Fibroblast of the aortic adventitia (primary cell): ENCODE results near the gene FNBP1L. TPM values are rescaled to one million over a fixed set of nuclear protein-coding genes. Genes with fewer than 3 reads are reported as not detected.

Source experiments
- DNase-seq: peaks from one replicate; pipeline ENCODE4 v3.0.0-alpha.2; 2010; ENCODE audit warnings: low read depth
- H3K4me3 ChIP-seq: 2 replicates; pipeline ENCODE4 v1.5.1; 2011; ENCODE audit warnings: low read depth, mild to moderate bottlenecking, control low read depth, low read length, moderate library complexity
- total RNA-seq: library from RNA; depleted of rRNA; stranded (reverse); fragments of >200 nt; gene quantifications from 2 replicates; pipeline ENCODE4 v1.2.3, GENCODE V29; 2012; ENCODE audit warnings: low replicate concordance
- TF ChIP-seq, protein P1 (sequence below): IDR thresholded peaks from 2 replicates; pipeline ENCODE4 v1.5.1; 2011; ENCODE audit warnings: mild to moderate bottlenecking, low read length, control low read depth, inconsistent platforms; ENCODE audit not compliant: insufficient read depth

FNBP1L gene
- total RNA-seq, 1 donor: 15.0 TPM

DNA sequence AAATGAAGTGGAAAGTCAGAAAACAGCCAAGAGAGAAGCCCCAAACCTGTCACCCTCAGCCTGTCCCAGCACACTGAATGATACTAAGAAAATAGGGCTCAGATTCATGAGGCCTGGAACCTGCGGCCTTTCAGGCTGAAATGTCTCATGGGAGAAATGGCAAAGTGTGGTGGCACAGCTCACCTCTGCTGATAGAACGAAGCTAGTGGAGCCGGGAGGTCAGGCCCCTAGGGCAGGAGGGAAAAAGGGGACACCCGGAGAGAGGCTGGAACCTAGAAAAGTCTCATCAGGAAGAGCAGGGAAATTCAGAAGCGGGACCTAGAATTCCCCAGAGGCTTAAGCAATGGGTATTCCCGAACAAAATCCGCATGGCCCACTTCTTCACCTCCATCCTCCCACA is 126.6 kb downstream of the FNBP1L start:
- TF ChIP-seq, protein P1, sequence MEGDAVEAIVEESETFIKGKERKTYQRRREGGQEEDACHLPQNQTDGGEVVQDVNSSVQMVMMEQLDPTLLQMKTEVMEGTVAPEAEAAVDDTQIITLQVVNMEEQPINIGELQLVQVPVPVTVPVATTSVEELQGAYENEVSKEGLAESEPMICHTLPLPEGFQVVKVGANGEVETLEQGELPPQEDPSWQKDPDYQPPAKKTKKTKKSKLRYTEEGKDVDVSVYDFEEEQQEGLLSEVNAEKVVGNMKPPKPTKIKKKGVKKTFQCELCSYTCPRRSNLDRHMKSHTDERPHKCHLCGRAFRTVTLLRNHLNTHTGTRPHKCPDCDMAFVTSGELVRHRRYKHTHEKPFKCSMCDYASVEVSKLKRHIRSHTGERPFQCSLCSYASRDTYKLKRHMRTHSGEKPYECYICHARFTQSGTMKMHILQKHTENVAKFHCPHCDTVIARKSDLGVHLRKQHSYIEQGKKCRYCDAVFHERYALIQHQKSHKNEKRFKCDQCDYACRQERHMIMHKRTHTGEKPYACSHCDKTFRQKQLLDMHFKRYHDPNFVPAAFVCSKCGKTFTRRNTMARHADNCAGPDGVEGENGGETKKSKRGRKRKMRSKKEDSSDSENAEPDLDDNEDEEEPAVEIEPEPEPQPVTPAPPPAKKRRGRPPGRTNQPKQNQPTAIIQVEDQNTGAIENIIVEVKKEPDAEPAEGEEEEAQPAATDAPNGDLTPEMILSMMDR: no peak
- H3K4me3 ChIP-seq: no peak overlapping the region

DNA sequence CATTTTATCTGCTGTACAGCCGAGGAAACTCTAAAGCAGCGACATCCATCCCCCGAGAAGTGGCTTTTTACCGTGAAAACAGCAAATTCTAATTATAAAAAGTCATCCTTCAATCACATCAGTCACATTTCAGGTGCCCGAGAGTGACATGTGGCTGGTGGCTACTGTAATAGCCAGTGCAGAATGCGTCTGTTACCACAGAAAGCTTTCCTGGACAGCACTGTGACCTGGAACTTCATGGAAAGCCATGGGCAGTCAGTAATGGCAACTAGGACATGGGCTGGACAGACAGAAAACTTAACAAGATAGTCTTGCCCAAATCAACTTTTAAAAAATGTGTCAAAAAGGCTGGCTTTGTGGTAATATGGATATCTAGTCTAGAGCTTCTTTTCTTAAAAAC is 127.1 kb downstream of the FNBP1L start:
- no peak overlapping the region for H3K4me3 ChIP-seq
- TF ChIP-seq, protein P1: no peak
- DNase-seq: no peak

More for the DNA sequence above, 126.6 kb downstream of the FNBP1L start:
- no peak for DNase-seq

DNA sequence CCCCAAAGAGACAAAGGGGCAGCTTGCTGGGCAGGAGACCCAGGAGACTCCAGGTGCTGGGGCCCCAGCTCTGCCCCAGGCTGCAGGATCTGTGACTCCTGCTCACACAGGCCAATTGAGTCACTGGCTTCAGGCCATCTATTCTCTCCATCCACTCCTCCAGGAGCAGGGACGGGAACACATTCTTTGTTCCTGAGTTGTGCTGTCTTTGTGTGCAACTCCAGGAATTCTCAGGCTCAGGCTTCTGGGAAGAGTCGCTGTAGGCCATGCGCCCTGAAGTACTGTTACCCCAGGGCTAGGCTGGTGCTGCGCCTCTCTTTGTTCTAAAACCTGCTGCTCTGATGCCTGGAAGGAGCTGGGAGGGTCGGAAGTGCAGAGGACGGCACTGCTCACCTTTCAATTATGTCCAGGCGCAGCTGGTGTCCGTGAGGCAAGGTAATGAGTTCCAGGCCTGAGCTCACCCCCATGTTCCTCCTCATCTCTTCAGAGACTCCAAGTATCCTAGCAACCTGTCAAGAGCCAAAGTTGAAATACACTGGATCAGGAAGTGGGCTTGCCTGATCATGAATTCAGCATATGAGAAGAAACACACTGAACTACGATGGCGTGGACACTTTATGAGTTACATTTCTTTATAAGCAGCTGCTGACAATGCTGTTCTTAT is 127.8 kb downstream of the FNBP1L start:
- no peak overlapping the region for H3K4me3 ChIP-seq
- TF ChIP-seq, protein P1: no peak
- no peak for DNase-seq

DNA sequence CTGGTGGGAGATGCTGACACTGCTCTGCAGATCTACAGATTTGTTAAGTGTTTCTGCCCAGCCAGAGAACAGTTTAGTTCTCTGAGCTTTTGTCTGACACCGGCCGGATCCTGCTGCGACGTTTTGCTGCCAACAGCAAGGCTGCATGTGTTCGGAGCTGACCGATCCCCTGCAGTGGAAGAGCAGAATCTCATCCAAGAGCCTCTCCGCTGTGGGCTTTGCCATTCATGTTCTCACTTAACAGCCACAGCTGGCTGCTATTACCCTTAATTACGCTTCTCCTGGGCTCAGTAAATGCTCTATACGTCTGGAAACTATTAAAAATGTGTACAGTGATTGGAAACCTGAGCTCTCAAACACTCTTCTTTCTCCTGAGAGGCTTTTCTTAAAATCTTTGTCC is 128.4 kb downstream of the FNBP1L start:
- TF ChIP-seq, protein P1: no peak
- H3K4me3 ChIP-seq: no peak overlapping the region
- DNase-seq: no peak

DNA sequence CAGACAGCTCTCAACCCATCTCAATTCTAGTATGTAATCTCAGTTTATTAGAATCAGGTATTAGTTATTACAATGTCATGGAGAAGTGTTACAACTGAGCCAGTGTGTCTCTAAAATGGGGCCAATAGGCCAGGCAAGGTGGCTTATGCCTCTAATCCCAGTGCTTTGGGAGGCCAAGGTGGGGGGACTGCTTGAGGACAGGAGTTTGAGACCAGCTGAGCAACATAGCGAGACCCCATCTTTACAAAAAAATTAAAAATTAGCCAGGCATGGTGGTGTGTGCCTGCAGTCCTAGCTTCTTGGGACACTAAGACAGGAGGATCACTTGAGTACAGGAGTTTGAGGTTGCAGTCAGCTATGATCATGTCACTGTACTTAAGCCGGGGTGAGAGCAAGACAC is 128.8 kb downstream of the FNBP1L start:
- TF ChIP-seq, protein P1: no peak
- H3K4me3 ChIP-seq: no peak overlapping the region
- DNase-seq: no peak

DNA sequence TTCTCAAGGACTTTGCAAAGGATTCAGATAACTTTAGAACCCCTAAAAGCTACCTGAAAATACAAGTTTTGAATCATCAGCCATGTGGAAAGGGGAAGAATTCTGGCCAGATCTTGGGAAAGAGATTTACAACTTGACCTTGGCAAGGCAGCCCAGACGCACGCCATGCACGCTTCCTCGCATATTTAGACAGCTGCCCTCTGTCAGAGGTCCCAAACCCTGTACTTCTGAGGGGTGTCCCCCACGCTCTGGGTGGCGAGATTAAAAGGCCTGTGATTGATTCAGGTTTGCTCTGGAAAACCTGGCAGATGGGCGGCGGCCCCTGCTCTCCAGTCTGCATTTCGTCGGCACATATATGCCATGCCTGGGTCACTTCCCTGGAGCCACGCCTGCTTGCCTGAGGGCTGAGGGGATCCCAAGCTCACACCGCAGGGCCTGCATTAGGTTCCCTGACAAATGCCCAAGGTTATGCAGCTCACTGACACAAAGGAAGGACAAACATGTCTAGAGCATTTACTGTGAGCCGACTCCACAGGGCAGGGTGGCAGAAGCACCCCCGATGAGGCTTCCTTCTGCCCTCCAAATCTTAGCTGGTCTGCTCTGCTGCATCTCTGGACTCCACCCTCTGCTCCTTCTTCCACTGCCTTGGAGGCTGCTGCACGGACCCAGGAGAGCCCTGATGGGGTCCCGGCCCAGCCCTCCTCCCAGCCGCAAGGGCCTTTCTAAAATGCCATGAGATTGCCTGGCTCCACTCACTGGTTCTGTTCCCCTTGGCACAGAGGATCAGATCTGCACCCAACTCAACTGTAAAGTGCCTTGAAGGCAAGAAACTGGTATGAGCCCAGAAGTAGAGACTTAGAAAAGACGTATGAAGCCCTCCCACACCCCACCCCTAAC is 129.9 kb downstream of the FNBP1L start:
- no peak for DNase-seq

More for the DNA sequence above, 129.9 kb downstream of the FNBP1L start:
- TF ChIP-seq, protein P1: no peak
- H3K4me3 ChIP-seq: no peak overlapping the region
